GM23338 (cell line): ENCODE measurements around the gene RDH12. TPM values are rescaled to one million over a fixed set of nuclear protein-coding genes. Genes with fewer than 3 reads are reported as not detected.

Experiments used
- ATAC-seq: fragments of 200-7000 bp; cut with Tn5 transposase; 3 replicates; pipeline ENCODE4 v1.9.1; 2020
- DNase-seq: peaks from one replicate; pipeline ENCODE4 v3.0.0-alpha.2; 2015; ENCODE audit warnings: low spot score
- H2AFZ ChIP-seq: fragments of 200-600 bp; sonication (generic); 2 replicates; pipeline ENCODE4 v1.8.0; 2016; ENCODE audit warnings: antibody characterized with exemption, mild to moderate bottlenecking, moderate library complexity
- H3F3A ChIP-seq: fragments of 200-600 bp; sonication (generic); replicated peaks from 2 replicates; pipeline ENCODE4 v1.8.0; 2017; ENCODE audit warnings: antibody characterized with exemption, mixed run types, low read depth
- H3K27ac ChIP-seq: fragments of 200-600 bp; sonication (generic); 2 replicates; pipeline ENCODE4 v1.6.1; 2016; ENCODE audit warnings: low read depth
- H3K27me3 ChIP-seq: fragments of 200-600 bp; sonication (generic); 2 replicates; pipeline ENCODE4 v1.8.0; 2016; ENCODE audit warnings: mild to moderate bottlenecking, mixed run types, moderate library complexity; ENCODE audit not compliant: insufficient read depth
- H3K36me3 ChIP-seq: fragments of 200-600 bp; sonication (generic); 2 replicates; pipeline ENCODE4 v1.8.0; 2016; ENCODE audit warnings: mild to moderate bottlenecking; ENCODE audit not compliant: insufficient read depth
- H3K4me1 ChIP-seq: fragments of 200-600 bp; sonication (generic); 2 replicates; pipeline ENCODE4 v1.8.0; 2016; ENCODE audit warnings: mild to moderate bottlenecking, moderate library complexity; ENCODE audit not compliant: insufficient read depth
- H3K4me2 ChIP-seq: fragments of 200-600 bp; sonication (generic); 2 replicates; pipeline ENCODE4 v1.7.1; 2017; ENCODE audit warnings: mixed run types
- H3K4me3 ChIP-seq: fragments of 200-600 bp; sonication (generic); 2 replicates; pipeline ENCODE4 v1.6.1; 2016; ENCODE audit warnings: mixed run types
- H3K79me2 ChIP-seq: fragments of 200-600 bp; sonication (generic); replicated peaks from 2 replicates; pipeline ENCODE4 v1.8.0; 2017; ENCODE audit warnings: mild to moderate bottlenecking; ENCODE audit not compliant: insufficient read depth
- H3K9me2 ChIP-seq: fragments of 200-600 bp; sonication (generic); 2 replicates; pipeline ENCODE4 v1.8.0; 2017; ENCODE audit not compliant: insufficient read depth
- H4K20me1 ChIP-seq: fragments of 200-600 bp; sonication (generic); replicated peaks from 2 replicates; pipeline ENCODE4 v1.8.0; 2017; ENCODE audit warnings: mild to moderate bottlenecking; ENCODE audit not compliant: insufficient read depth
- H3K27ac Mint-ChIP-seq: 2 replicates; pipeline ENCODE4 v1.8.0; 2020; ENCODE audit warnings: inconsistent platforms, mild to moderate bottlenecking, moderate library complexity, mixed read lengths
- H3K27me3 Mint-ChIP-seq: 3 replicates; pipeline ENCODE4 v1.8.0; 2022; ENCODE audit warnings: low read depth, mild to moderate bottlenecking, moderate library complexity, mixed read lengths, inconsistent platforms; ENCODE audit not compliant: insufficient read depth, poor library complexity
- H3K36me3 Mint-ChIP-seq: 3 replicates; pipeline ENCODE4 v1.8.0; 2021; ENCODE audit warnings: low read depth, mild to moderate bottlenecking, inconsistent platforms, moderate library complexity, mixed read lengths
- H3K4me1 Mint-ChIP-seq: 3 replicates; pipeline ENCODE4 v1.8.0; 2020; ENCODE audit warnings: mild to moderate bottlenecking, inconsistent platforms, mixed read lengths
- H3K4me3 Mint-ChIP-seq: 3 replicates; pipeline ENCODE4 v1.8.0; 2021; ENCODE audit warnings: moderate library complexity, mild to moderate bottlenecking, inconsistent platforms, mixed read lengths
- H3K9me3 Mint-ChIP-seq: 3 replicates; pipeline ENCODE4 v1.8.0; 2020; ENCODE audit warnings: moderate library complexity, mild to moderate bottlenecking, inconsistent platforms, mixed read lengths
- CREB1 ChIP-seq: fragments of 250-450 bp; sonication (Bioruptor Pico); IDR thresholded peaks from 2 replicates; pipeline ENCODE4 v1.5.0; 2020; ENCODE audit warnings: low read depth, mild to moderate bottlenecking, moderate library complexity
- EZH2 ChIP-seq: fragments of 200-600 bp; sonication (generic); IDR thresholded peaks from one replicate; pipeline ENCODE4 v1.8.0; 2017; ENCODE audit warnings: antibody characterized with exemption, mild to moderate bottlenecking, low read depth; ENCODE audit not compliant: unreplicated experiment
- EZH2phosphoT487 ChIP-seq: fragments of 200-600 bp; sonication (generic); IDR thresholded peaks from one replicate; pipeline ENCODE4 v1.8.1; 2018; ENCODE audit warnings: antibody characterized with exemption; ENCODE audit not compliant: unreplicated experiment
- JUNB ChIP-seq: IDR thresholded peaks from one replicate; pipeline ENCODE4 v1.6.1; 2016; ENCODE audit warnings: antibody characterized with exemption; ENCODE audit not compliant: unreplicated experiment
- NANOG ChIP-seq: IDR thresholded peaks from 2 replicates; pipeline ENCODE4 v1.6.1; 2016; ENCODE audit warnings: antibody characterized with exemption, borderline replicate concordance
- POLR2AphosphoS5 ChIP-seq: IDR thresholded peaks from 2 replicates; pipeline ENCODE4 v1.6.1; 2016; ENCODE audit warnings: antibody characterized with exemption, low read depth
- ZNF114 ChIP-seq: fragments of 250-450 bp; sonication (Bioruptor Pico); IDR thresholded peaks from 2 replicates; pipeline ENCODE4 v1.5.0; 2020; ENCODE audit warnings: mild to moderate bottlenecking, moderate library complexity
- ZNF331 ChIP-seq: fragments of 250-450 bp; sonication (Bioruptor Pico); IDR thresholded peaks from 2 replicates; pipeline ENCODE4 v1.5.0; 2020; ENCODE audit warnings: low read depth, mild to moderate bottlenecking, moderate library complexity
- polyA plus RNA-seq: library from polyadenylated mRNA; unstranded; fragments of >200 nt; fragmentation: Nextera tagmentation; extraction: Ambion mirVana; gene quantifications from 2 replicates; pipeline ENCODE4 v1.2.1, GENCODE V29; 2016
- total RNA-seq: library from RNA; depleted of rRNA; stranded (reverse); fragments of >200 nt; shearing (Covaris generic); gene quantifications from 2 replicates; pipeline ENCODE4 v1.2.3, GENCODE V29; 2014
- TF ChIP-seq, protein P1 (sequence below): fragments of 250-450 bp; sonication (Bioruptor Pico); IDR thresholded peaks from 2 replicates; pipeline ENCODE4 v1.5.0; 2020; ENCODE audit warnings: mild to moderate bottlenecking, moderate library complexity
- TF ChIP-seq, protein P2 (sequence below): IDR thresholded peaks from 2 replicates; pipeline ENCODE4 v1.6.1; 2016; ENCODE audit warnings: antibody characterized with exemption
- TF ChIP-seq, protein P3 (sequence below): IDR thresholded peaks from one replicate; pipeline ENCODE4 v1.6.1; 2018; ENCODE audit warnings: antibody characterized with exemption; ENCODE audit not compliant: unreplicated experiment
- TF ChIP-seq, protein P4 (sequence below), 2 experiments: fragments of 200-600 bp in 1 of 2; sonication (generic) in 1 of 2; conservative IDR thresholded peaks; 2 replicates each; pipeline versions ENCODE4 v1.5.1 to v1.6.1; 2016 to 2017; ENCODE audit warnings: antibody characterized with exemption in 2 of 2, low read depth in 2 of 2, mild to moderate bottlenecking in 2 of 2, moderate library complexity in 1 of 2

Gene RDH12
- total and polyA plus RNA-seq, 2 experiments from 2014 or later = 0.28 to 1.6 TPM

DNA sequence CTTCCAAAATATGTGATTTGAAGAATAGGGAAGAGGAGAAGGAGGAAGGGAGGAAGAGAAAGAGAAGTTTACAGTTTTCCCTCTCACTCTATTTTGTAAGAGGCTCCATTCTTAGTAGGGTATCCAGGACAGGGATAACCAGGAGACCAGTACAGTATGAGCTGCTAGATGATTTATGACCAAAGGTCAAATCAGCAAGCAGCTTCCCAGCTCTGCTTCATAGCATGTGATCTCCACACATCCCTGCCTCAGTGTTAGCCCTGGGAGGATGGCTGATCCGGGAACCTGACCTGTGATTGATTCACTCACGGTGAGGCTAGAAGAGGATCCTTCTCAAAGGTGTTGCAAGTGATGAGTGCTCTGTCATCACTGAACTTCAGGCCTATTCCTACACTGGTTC, 16.6 kb downstream of the RDH12 start:
- H4K20me1 ChIP-seq = no peaks in the 10 kb centered on the region
- ATAC-seq = no peak
- Mint-ChIP-seq H3K4me1 (peaks cover 6% of the 10 kb centered on the region; the same call in 2 of the 3 replicates), H3K9me3 (no peaks in the 10 kb centered on the region; the same call in 2 of the 3 replicates), H3K27ac (no peak overlapping the region), H3K36me3 (no peaks in the 10 kb centered on the region), H3K4me3 (no peak overlapping the region), H3K27me3 (no peaks in the 10 kb centered on the region)
- no peak for DNase-seq
- no peak overlapping the region for H3K4me2 ChIP-seq
- no peaks in the 10 kb centered on the region; the same call in 1 of the 2 replicates for H3K9me2 ChIP-seq
- no peaks in the 10 kb centered on the region for H3K79me2 ChIP-seq
- H3K4me3 ChIP-seq = no peak overlapping the region
- H3K27me3 ChIP-seq = no peaks in the 10 kb centered on the region
- peak overlapping the region; percentile 24; the same call in 1 of the 2 replicates for H2AFZ ChIP-seq
- no peak for TF ChIP-seq EZH2
- TF ChIP-seq, protein P1, sequence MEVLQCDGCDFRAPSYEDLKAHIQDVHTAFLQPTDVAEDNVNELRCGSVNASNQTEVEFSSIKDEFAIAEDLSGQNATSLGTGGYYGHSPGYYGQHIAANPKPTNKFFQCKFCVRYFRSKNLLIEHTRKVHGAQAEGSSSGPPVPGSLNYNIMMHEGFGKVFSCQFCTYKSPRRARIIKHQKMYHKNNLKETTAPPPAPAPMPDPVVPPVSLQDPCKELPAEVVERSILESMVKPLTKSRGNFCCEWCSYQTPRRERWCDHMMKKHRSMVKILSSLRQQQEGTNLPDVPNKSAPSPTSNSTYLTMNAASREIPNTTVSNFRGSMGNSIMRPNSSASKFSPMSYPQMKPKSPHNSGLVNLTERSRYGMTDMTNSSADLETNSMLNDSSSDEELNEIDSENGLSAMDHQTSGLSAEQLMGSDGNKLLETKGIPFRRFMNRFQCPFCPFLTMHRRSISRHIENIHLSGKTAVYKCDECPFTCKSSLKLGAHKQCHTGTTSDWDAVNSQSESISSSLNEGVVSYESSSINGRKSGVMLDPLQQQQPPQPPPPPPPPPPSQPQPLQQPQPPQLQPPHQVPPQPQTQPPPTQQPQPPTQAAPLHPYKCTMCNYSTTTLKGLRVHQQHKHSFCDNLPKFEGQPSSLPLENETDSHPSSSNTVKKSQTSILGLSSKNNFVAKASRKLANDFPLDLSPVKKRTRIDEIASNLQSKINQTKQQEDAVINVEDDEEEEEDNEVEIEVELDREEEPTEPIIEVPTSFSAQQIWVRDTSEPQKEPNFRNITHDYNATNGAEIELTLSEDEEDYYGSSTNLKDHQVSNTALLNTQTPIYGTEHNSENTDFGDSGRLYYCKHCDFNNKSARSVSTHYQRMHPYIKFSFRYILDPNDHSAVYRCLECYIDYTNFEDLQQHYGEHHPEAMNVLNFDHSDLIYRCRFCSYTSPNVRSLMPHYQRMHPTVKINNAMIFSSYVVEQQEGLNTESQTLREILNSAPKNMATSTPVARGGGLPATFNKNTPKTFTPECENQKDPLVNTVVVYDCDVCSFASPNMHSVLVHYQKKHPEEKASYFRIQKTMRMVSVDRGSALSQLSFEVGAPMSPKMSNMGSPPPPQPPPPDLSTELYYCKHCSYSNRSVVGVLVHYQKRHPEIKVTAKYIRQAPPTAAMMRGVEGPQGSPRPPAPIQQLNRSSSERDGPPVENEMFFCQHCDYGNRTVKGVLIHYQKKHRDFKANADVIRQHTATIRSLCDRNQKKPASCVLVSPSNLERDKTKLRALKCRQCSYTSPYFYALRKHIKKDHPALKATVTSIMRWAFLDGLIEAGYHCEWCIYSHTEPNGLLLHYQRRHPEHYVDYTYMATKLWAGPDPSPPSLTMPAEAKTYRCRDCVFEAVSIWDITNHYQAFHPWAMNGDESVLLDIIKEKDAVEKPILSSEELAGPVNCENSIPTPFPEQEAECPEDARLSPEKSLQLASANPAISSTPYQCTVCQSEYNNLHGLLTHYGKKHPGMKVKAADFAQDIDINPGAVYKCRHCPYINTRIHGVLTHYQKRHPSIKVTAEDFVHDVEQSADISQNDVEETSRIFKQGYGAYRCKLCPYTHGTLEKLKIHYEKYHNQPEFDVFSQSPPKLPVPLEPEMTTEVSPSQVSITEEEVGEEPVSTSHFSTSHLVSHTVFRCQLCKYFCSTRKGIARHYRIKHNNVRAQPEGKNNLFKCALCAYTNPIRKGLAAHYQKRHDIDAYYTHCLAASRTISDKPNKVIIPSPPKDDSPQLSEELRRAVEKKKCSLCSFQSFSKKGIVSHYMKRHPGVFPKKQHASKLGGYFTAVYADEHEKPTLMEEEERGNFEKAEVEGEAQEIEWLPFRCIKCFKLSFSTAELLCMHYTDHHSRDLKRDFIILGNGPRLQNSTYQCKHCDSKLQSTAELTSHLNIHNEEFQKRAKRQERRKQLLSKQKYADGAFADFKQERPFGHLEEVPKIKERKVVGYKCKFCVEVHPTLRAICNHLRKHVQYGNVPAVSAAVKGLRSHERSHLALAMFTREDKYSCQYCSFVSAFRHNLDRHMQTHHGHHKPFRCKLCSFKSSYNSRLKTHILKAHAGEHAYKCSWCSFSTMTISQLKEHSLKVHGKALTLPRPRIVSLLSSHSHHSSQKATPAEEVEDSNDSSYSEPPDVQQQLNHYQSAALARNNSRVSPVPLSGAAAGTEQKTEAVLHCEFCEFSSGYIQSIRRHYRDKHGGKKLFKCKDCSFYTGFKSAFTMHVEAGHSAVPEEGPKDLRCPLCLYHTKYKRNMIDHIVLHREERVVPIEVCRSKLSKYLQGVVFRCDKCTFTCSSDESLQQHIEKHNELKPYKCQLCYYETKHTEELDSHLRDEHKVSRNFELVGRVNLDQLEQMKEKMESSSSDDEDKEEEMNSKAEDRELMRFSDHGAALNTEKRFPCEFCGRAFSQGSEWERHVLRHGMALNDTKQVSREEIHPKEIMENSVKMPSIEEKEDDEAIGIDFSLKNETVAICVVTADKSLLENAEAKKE (CRISPR knock-in tag) = no peak
- TF ChIP-seq, protein P2, sequence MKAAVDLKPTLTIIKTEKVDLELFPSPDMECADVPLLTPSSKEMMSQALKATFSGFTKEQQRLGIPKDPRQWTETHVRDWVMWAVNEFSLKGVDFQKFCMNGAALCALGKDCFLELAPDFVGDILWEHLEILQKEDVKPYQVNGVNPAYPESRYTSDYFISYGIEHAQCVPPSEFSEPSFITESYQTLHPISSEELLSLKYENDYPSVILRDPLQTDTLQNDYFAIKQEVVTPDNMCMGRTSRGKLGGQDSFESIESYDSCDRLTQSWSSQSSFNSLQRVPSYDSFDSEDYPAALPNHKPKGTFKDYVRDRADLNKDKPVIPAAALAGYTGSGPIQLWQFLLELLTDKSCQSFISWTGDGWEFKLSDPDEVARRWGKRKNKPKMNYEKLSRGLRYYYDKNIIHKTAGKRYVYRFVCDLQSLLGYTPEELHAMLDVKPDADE = no peak
- TF ChIP-seq, protein P3, sequence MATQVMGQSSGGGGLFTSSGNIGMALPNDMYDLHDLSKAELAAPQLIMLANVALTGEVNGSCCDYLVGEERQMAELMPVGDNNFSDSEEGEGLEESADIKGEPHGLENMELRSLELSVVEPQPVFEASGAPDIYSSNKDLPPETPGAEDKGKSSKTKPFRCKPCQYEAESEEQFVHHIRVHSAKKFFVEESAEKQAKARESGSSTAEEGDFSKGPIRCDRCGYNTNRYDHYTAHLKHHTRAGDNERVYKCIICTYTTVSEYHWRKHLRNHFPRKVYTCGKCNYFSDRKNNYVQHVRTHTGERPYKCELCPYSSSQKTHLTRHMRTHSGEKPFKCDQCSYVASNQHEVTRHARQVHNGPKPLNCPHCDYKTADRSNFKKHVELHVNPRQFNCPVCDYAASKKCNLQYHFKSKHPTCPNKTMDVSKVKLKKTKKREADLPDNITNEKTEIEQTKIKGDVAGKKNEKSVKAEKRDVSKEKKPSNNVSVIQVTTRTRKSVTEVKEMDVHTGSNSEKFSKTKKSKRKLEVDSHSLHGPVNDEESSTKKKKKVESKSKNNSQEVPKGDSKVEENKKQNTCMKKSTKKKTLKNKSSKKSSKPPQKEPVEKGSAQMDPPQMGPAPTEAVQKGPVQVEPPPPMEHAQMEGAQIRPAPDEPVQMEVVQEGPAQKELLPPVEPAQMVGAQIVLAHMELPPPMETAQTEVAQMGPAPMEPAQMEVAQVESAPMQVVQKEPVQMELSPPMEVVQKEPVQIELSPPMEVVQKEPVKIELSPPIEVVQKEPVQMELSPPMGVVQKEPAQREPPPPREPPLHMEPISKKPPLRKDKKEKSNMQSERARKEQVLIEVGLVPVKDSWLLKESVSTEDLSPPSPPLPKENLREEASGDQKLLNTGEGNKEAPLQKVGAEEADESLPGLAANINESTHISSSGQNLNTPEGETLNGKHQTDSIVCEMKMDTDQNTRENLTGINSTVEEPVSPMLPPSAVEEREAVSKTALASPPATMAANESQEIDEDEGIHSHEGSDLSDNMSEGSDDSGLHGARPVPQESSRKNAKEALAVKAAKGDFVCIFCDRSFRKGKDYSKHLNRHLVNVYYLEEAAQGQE = no peak
- TF ChIP-seq POLR2AphosphoS5 = no peak
- TF ChIP-seq NANOG = no peak
- TF ChIP-seq ZNF114 (CRISPR knock-in tag) = no peak
- TF ChIP-seq, protein P4, sequence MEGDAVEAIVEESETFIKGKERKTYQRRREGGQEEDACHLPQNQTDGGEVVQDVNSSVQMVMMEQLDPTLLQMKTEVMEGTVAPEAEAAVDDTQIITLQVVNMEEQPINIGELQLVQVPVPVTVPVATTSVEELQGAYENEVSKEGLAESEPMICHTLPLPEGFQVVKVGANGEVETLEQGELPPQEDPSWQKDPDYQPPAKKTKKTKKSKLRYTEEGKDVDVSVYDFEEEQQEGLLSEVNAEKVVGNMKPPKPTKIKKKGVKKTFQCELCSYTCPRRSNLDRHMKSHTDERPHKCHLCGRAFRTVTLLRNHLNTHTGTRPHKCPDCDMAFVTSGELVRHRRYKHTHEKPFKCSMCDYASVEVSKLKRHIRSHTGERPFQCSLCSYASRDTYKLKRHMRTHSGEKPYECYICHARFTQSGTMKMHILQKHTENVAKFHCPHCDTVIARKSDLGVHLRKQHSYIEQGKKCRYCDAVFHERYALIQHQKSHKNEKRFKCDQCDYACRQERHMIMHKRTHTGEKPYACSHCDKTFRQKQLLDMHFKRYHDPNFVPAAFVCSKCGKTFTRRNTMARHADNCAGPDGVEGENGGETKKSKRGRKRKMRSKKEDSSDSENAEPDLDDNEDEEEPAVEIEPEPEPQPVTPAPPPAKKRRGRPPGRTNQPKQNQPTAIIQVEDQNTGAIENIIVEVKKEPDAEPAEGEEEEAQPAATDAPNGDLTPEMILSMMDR (conservative IDR thresholded peaks at IDR 0.05; ENCODE audit: low read depth in 2 of 2) = no peak
- no peak for TF ChIP-seq ZNF331 (CRISPR knock-in tag)
- no peak for TF ChIP-seq JUNB
- no peak for TF ChIP-seq CREB1
- no peak for TF ChIP-seq EZH2phosphoT487
- H3F3A ChIP-seq = no peaks in the 10 kb centered on the region
- H3K36me3 ChIP-seq = no peaks in the 10 kb centered on the region
- no peak overlapping the region for H3K27ac ChIP-seq
- no peaks in the 10 kb centered on the region for H3K4me1 ChIP-seq
